ENCODE results near the gene COLEC11.
"Not testable (repeated sequence)": the region's sequence is repeated elsewhere in the genome, so short reads cannot be mapped to it uniquely, and the experiment has no call there.

The COLEC11 gene

DNA sequence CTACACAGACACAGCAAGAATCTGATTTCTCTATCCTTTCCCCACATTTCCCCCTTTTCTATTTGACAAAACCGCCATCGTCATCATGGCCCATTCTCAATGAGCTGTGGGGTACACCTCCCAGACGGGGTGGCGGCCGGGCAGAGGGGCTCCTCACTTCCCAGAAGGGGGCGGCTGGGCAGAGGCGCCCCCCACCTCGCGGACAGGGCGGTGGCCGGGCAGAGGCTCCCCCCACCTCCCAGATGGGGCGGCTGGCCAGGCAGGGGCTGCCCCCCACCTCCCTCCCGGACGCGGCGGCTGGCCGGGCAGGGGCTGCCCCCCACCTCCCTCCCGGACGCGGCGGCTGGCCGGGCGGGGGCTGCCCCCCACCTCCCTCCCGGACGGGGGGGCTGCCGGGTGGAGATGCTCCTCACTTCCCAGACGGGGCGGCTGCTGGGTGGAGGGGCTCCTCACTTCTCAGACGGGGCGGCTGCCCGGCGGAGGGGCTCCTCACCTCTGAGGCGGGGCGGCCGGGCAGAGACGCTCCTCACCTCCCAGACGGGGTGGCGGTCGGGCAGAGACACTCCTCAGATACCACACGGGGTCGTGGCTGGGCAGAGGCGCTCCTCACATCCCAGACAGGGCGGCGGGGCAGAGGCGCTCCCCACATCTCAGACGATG, 20.8 kb downstream of the COLEC11 start:
- not testable (repeated sequence) for DNase-seq; H3K4ac ChIP-seq (ENCODE audit: low read depth in 1 of 2, low read length in 2 of 2)

DNA sequence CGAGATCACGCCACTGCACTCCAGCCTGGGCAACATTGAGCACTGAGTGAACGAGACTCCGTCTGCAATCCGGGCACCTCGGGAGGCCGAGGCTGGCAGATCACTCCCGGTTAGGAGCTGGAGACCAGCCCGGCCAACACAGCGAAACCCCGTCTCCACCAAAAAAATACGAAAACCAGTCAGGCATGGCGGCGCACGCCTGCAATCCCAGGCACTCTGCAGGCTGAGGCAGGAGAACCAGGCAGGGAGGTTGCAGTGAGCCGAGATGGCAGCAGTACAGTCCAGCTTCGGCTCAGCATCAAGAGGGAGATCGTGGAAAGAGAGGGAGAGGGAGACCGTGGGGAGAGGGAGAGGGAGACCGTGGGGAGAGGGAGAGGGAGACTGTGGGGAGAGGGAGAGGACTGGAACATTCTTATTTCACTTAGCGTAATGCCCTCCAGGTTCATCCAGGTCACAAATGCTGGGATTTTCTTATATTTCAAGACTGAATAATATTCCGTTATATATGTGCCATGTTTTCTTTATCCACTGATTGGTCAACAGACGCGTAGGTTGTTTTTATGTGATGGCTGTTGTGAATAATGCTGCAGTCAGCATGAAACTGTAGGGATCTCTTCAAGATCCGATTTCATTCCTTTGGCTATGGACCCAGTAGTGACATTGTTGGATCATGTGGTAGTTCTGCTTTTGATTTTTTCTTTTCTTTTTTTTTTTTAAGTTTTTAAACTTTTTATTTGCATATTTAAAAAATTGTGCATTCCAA, 21.7 kb downstream of the COLEC11 start:
- H3K9me3 ChIP-seq (ENCODE audit: control insufficient read depth, low read length); H3K79me1 ChIP-seq (replicated peaks; ENCODE audit: low read length, poor library complexity, severe bottlenecking); DNase-seq; H3K18ac ChIP-seq (ENCODE audit: low read depth in 1 of 2, low read length in 2 of 2); H2BK15ac ChIP-seq (ENCODE audit: low read depth, poor library complexity, severe bottlenecking); H2AK5ac ChIP-seq (ENCODE audit: low read length, severe bottlenecking); H3K23ac ChIP-seq (ENCODE audit: low read length in 2 of 2); H2AFZ ChIP-seq (ENCODE audit: low read depth, low read length); H2BK12ac ChIP-seq (ENCODE audit: low read length in 2 of 2); H3K27me3 ChIP-seq (ENCODE audit: control insufficient read depth in 1 of 2, insufficient read depth in 1 of 2, low read length in 2 of 2); H3K14ac ChIP-seq (ENCODE audit: low read length in 2 of 2); H3K4me3 ChIP-seq (ENCODE audit: insufficient read depth in 1 of 2, low read depth in 1 of 2, low read length in 2 of 2); H2BK120ac ChIP-seq (ENCODE audit: low read depth, low read length); H3K4me2 ChIP-seq (ENCODE audit: low read length, poor library complexity, severe bottlenecking); H4K8ac ChIP-seq (ENCODE audit: low read length); H3K4me1 ChIP-seq (ENCODE audit: control insufficient read depth, insufficient read depth, low read depth, low read length); H2BK5ac ChIP-seq (ENCODE audit: low read depth, low read length, poor library complexity, severe bottlenecking); H3K27ac ChIP-seq (ENCODE audit: low read length, poor library complexity, severe bottlenecking); H3K36me3 ChIP-seq (ENCODE audit: control insufficient read depth in 1 of 2, insufficient read depth in 2 of 2, low read depth in 1 of 2, low read length in 2 of 2); H3K9ac ChIP-seq (ENCODE audit: low read length); H4K91ac ChIP-seq (ENCODE audit: low read length); H3K4ac ChIP-seq (ENCODE audit: low read depth in 1 of 2, low read length in 2 of 2): not testable (repeated sequence)
- 97% methylated on average over 22 of the region's 25 CpGs for WGBS

More for the DNA sequence above, 20.8 kb downstream of the COLEC11 start:
- not testable (repeated sequence) for H3K27ac ChIP-seq (ENCODE audit: low read length, poor library complexity, severe bottlenecking); H3K9me3 ChIP-seq (ENCODE audit: control insufficient read depth, low read length); H2AK5ac ChIP-seq (ENCODE audit: low read length, severe bottlenecking); H3K23ac ChIP-seq (ENCODE audit: low read length in 2 of 2); H3K4me3 ChIP-seq (ENCODE audit: insufficient read depth in 1 of 2, low read depth in 1 of 2, low read length in 2 of 2); H3K36me3 ChIP-seq (ENCODE audit: control insufficient read depth in 1 of 2, insufficient read depth in 2 of 2, low read depth in 1 of 2, low read length in 2 of 2); H2BK5ac ChIP-seq (ENCODE audit: low read depth, low read length, poor library complexity, severe bottlenecking); H3K79me1 ChIP-seq (replicated peaks; ENCODE audit: low read length, poor library complexity, severe bottlenecking); H4K91ac ChIP-seq (ENCODE audit: low read length); H3K14ac ChIP-seq (ENCODE audit: low read length in 2 of 2); H2BK15ac ChIP-seq (ENCODE audit: low read depth, poor library complexity, severe bottlenecking); H3K27me3 ChIP-seq (ENCODE audit: control insufficient read depth in 1 of 2, insufficient read depth in 1 of 2, low read length in 2 of 2); H3K4me2 ChIP-seq (ENCODE audit: low read length, poor library complexity, severe bottlenecking); H4K8ac ChIP-seq (ENCODE audit: low read length); H3K9ac ChIP-seq (ENCODE audit: low read length); H2BK120ac ChIP-seq (ENCODE audit: low read depth, low read length); H2AFZ ChIP-seq (ENCODE audit: low read depth, low read length); H3K4me1 ChIP-seq (ENCODE audit: control insufficient read depth, insufficient read depth, low read depth, low read length); H2BK12ac ChIP-seq (ENCODE audit: low read length in 2 of 2); H3K18ac ChIP-seq (ENCODE audit: low read depth in 1 of 2, low read length in 2 of 2)
- 96% methylated on average over 18 of the region's 46 CpGs for WGBS

DNA sequence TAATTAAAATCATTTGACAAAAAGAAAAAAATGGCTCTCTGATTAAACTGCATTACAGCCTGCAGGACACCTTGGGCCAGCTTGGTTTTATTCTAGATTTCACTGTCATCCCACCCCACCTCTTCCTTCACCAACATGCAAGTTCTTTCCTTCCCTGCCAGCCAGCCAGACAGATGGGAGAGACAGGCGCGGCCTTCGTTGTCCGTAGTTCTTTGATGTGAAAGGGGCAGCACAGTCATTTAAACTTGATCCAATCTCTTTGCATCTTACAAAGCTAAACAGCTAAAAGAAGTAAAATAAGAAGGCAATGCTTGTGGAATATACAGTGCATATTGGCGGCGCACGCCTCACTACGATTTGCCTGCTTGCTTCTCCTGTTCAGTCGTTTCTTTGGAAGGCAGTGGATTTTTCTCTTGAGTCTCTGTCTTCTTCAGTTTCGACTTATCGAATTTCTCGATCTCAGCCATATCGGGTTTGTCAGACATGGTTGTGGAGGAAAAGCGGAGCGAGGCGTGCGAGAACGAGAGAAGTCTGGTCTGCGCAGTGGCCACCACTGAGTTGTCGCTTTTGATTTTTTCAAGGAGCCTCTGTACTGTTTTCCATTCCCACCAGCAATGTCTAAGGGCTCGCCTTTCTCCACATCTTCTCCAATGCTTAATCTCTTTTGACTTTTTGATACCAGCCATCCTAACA, 22.4 kb downstream of the COLEC11 start:
- Histone ChIP-seq H3K4me3 (ENCODE audit: insufficient read depth in 1 of 2, low read depth in 1 of 2, low read length in 2 of 2) (no peak overlapping the region), H2AK5ac (ENCODE audit: low read length, severe bottlenecking) (no peak overlapping the region), H3K4ac (ENCODE audit: low read depth in 1 of 2, low read length in 2 of 2) (no peak overlapping the region), H4K8ac (ENCODE audit: low read length) (no peak overlapping the region), H3K27me3 (ENCODE audit: control insufficient read depth in 1 of 2, insufficient read depth in 1 of 2, low read length in 2 of 2) (no peaks in the 10 kb centered on the region), H3K18ac (ENCODE audit: low read depth in 1 of 2, low read length in 2 of 2) (no peak overlapping the region), H3K23ac (ENCODE audit: low read length in 2 of 2) (no peak overlapping the region), H3K14ac (ENCODE audit: low read length in 2 of 2) (no peak overlapping the region), H3K27ac (ENCODE audit: low read length, poor library complexity, severe bottlenecking) (no peak overlapping the region), H2BK15ac (ENCODE audit: low read depth, poor library complexity, severe bottlenecking) (no peak overlapping the region), H2AFZ (ENCODE audit: low read depth, low read length) (no peak overlapping the region), H3K4me2 (ENCODE audit: low read length, poor library complexity, severe bottlenecking) (no peak overlapping the region), H2BK120ac (ENCODE audit: low read depth, low read length) (no peak overlapping the region), H3K4me1 (ENCODE audit: control insufficient read depth, insufficient read depth, low read depth, low read length) (no peaks in the 10 kb centered on the region), H2BK5ac (ENCODE audit: low read depth, low read length, poor library complexity, severe bottlenecking) (no peak overlapping the region), H3K36me3 (ENCODE audit: control insufficient read depth in 1 of 2, insufficient read depth in 2 of 2, low read depth in 1 of 2, low read length in 2 of 2) (no peaks in the 10 kb centered on the region), H3K9ac (ENCODE audit: low read length) (no peak overlapping the region), H3K79me1 (replicated peaks; ENCODE audit: low read length, poor library complexity, severe bottlenecking) (no peaks in the 10 kb centered on the region), H3K9me3 (ENCODE audit: control insufficient read depth, low read length) (no peaks in the 10 kb centered on the region), H4K91ac (ENCODE audit: low read length) (no peak overlapping the region), H2BK12ac (ENCODE audit: low read length in 2 of 2) (no peak overlapping the region)
- no peak for DNase-seq
- 97% methylated on average over 21 of the region's 21 CpGs for WGBS

DNA sequence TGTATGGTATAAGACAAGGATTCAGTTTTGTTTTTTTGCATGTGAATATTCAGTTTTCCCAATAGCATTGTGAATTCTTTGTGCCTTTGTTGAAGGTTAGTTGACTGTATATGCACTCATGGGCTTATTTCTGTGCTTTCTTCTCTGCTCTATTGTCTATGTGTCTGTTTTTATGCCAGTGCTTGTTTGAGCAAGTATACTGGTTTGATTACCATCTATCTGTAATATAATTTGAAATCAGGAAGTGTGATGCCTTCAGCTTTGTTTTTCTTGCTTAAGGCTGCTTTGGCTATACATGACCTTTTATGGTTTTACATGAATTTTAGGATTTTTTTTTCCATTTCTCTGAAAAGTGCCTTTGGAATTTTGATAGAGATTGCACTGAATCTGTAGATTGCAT, 23.5 kb downstream of the COLEC11 start:
- H4K8ac ChIP-seq (ENCODE audit: low read length) = no peak overlapping the region
- no peak overlapping the region for H3K4me3 ChIP-seq (ENCODE audit: insufficient read depth in 1 of 2, low read depth in 1 of 2, low read length in 2 of 2)
- peaks cover 5% of the 10 kb centered on the region for H3K9me3 ChIP-seq (ENCODE audit: control insufficient read depth, low read length)
- H3K27me3 ChIP-seq (ENCODE audit: control insufficient read depth in 1 of 2, insufficient read depth in 1 of 2, low read length in 2 of 2) = no peaks in the 10 kb centered on the region
- H2AK5ac ChIP-seq (ENCODE audit: low read length, severe bottlenecking) = no peak overlapping the region
- H3K14ac ChIP-seq (ENCODE audit: low read length in 2 of 2) = no peak overlapping the region
- no peak overlapping the region for H3K9ac ChIP-seq (ENCODE audit: low read length)
- H2BK12ac ChIP-seq (ENCODE audit: low read length in 2 of 2) = no peak overlapping the region
- H2AFZ ChIP-seq (ENCODE audit: low read depth, low read length) = no peak overlapping the region
- H3K18ac ChIP-seq (ENCODE audit: low read depth in 1 of 2, low read length in 2 of 2) = no peak overlapping the region
- no peak overlapping the region for H3K4me2 ChIP-seq (ENCODE audit: low read length, poor library complexity, severe bottlenecking)
- no peak overlapping the region for H3K4ac ChIP-seq (ENCODE audit: low read depth in 1 of 2, low read length in 2 of 2)
- no peak overlapping the region for H4K91ac ChIP-seq (ENCODE audit: low read length)
- no peak overlapping the region for H3K27ac ChIP-seq (ENCODE audit: low read length, poor library complexity, severe bottlenecking)
- no peaks in the 10 kb centered on the region for H3K79me1 ChIP-seq (replicated peaks; ENCODE audit: low read length, poor library complexity, severe bottlenecking)
- H2BK15ac ChIP-seq (ENCODE audit: low read depth, poor library complexity, severe bottlenecking) = no peak overlapping the region
- DNase-seq = no peak
- H3K23ac ChIP-seq (ENCODE audit: low read length in 2 of 2) = no peak overlapping the region
- no peaks in the 10 kb centered on the region for H3K36me3 ChIP-seq (ENCODE audit: control insufficient read depth in 1 of 2, insufficient read depth in 2 of 2, low read depth in 1 of 2, low read length in 2 of 2)
- no peak overlapping the region for H2BK5ac ChIP-seq (ENCODE audit: low read depth, low read length, poor library complexity, severe bottlenecking)
- no peaks in the 10 kb centered on the region for H3K4me1 ChIP-seq (ENCODE audit: control insufficient read depth, insufficient read depth, low read depth, low read length)
- no peak overlapping the region for H2BK120ac ChIP-seq (ENCODE audit: low read depth, low read length)
